ENCODE data around the gene HOPX. TPM values are rescaled to one million over a fixed set of nuclear protein-coding genes. Genes with fewer than 3 reads are reported as not detected.
"Not testable (repeated sequence)": the region's sequence is repeated elsewhere in the genome, so short reads cannot be mapped to it uniquely, and the experiment has no call there.

Gene HOPX
- polyA plus RNA-seq = 28.5 TPM
- long read RNA-seq, donor 1, partial matches to known transcripts = 0 of 6 reads
- long read RNA-seq, donor 1, other reads (novel, unspliced or antisense) = 0 of 6 reads
- long read RNA-seq, donor 2, transcript HOPX-201 (3 exons, 1,129 nt) = major isoform, 9 of 16 reads
- long read RNA-seq, donor 2, partial matches to known transcripts = 0 of 16 reads
- long read RNA-seq, donor 2, other reads (novel, unspliced or antisense) = 0 of 16 reads
- long read RNA-seq, donor 3, transcript HOPX-201 (3 exons, 1,129 nt) = major isoform, 8 of 23 reads
- long read RNA-seq, donor 3, transcript HOPX-202 (3 exons, 1,611 nt) = minor isoform, 5 of 23 reads
- long read RNA-seq, donor 3, partial matches to known transcripts = 0 of 23 reads
- long read RNA-seq, donor 3, other reads (novel, unspliced or antisense) = 0 of 23 reads
- long read RNA-seq, donor 4, partial matches to known transcripts = 0 of 3 reads
- long read RNA-seq, donor 4, other reads (novel, unspliced or antisense) = 0 of 3 reads
- long read RNA-seq, donor 5, partial matches to known transcripts = 0 of 2 reads
- long read RNA-seq, donor 5, other reads (novel, unspliced or antisense) = 0 of 2 reads
- long read RNA-seq, donor 6, transcript HOPX-207 (1 exons, 3,203 nt) = minor isoform, 5 of 22 reads
- long read RNA-seq, donor 6, transcript HOPX-202 (3 exons, 1,611 nt) = major isoform, 7 of 22 reads
- long read RNA-seq, donor 6, partial matches to known transcripts = 0 of 22 reads
- long read RNA-seq, donor 6, other reads (novel, unspliced or antisense) = 0 of 22 reads
- long read RNA-seq, donor 7, partial matches to known transcripts = 0 of 7 reads
- long read RNA-seq, donor 7, other reads (novel, unspliced or antisense) = 0 of 7 reads
- long read RNA-seq, donor 8, transcript HOPX-206 (2 exons, 1,248 nt) = major isoform, 7 of 23 reads
- long read RNA-seq, donor 8, transcript HOPX-202 (3 exons, 1,611 nt) = major isoform, 7 of 23 reads
- long read RNA-seq, donor 8, partial matches to known transcripts = 0 of 23 reads
- long read RNA-seq, donor 8, other reads (novel, unspliced or antisense) = 0 of 23 reads
- long read RNA-seq, donor 9, transcript HOPX-201 (3 exons, 1,129 nt) = minor isoform, 5 of 21 reads
- long read RNA-seq, donor 9, transcript HOPX-206 (2 exons, 1,248 nt) = major isoform, 6 of 21 reads
- long read RNA-seq, donor 9, partial matches to known transcripts = 0 of 21 reads
- long read RNA-seq, donor 9, other reads (novel, unspliced or antisense) = 0 of 21 reads
- long read RNA-seq, donor 10, transcript HOPX-201 (3 exons, 1,129 nt) = major isoform, 5 of 19 reads
- long read RNA-seq, donor 10, transcript HOPX-206 (2 exons, 1,248 nt) = major isoform, 5 of 19 reads
- long read RNA-seq, donor 10, partial matches to known transcripts = 0 of 19 reads
- long read RNA-seq, donor 10, other reads (novel, unspliced or antisense) = 0 of 19 reads
- long read RNA-seq, donor 11, transcript HOPX-201 (3 exons, 1,129 nt) = major isoform, 8 of 14 reads
- long read RNA-seq, donor 11, partial matches to known transcripts = 0 of 14 reads
- long read RNA-seq, donor 11, other reads (novel, unspliced or antisense) = 0 of 14 reads

GRCh38 chr4:56681158-56681852, at the start of gene HOPX:
Gene HOPX (minus strand): TSS chr4:56681296. CDS start chr4:56657816, 23,480 bp downstream.
- no peak within 1 kb of the TSS for H3K4me3 ChIP-seq (ENCODE audit: low read length)
- peaks cover 3% of the 10 kb centered on the region for H3K27me3 ChIP-seq (ENCODE audit: control insufficient read depth, insufficient read depth, low read length)
- H3K9me3 ChIP-seq (ENCODE audit: control insufficient read depth, low read depth, low read length) = no peaks in the 10 kb centered on the region
- H3K36me3 ChIP-seq (ENCODE audit: control insufficient read depth, insufficient read depth, low read length) = no peaks in the 10 kb centered on the region
- peak; percentile 35 to 69 for DNase-seq
- peaks cover 4% of the 10 kb centered on the region for H3K4me1 ChIP-seq (ENCODE audit: control insufficient read depth, insufficient read depth, low read length)
- no peak within 1 kb of the TSS for H3K27ac ChIP-seq (ENCODE audit: low read length)
- 40% methylated on average over 1 of the region's 18 CpGs for WGBS (ENCODE audit: insufficient coverage, low lambda C conversion rate)

GRCh38 chr4:56730097-56730496, 49.0 kb upstream of the HOPX start:
- WGBS (ENCODE audit: insufficient coverage, low lambda C conversion rate) = no CpG with 5 or more reads among the region's 5 CpGs
- Histone ChIP-seq H3K27me3 (ENCODE audit: control insufficient read depth, insufficient read depth, low read length) (no peaks in the 10 kb centered on the region), H3K36me3 (ENCODE audit: control insufficient read depth, insufficient read depth, low read length) (no peaks in the 10 kb centered on the region), H3K9me3 (ENCODE audit: control insufficient read depth, low read depth, low read length) (no peaks in the 10 kb centered on the region), H3K4me3 (ENCODE audit: low read length) (no peak overlapping the region), H3K4me1 (ENCODE audit: control insufficient read depth, insufficient read depth, low read length) (peaks cover 9% of the 10 kb centered on the region), H3K27ac (ENCODE audit: low read length) (no peak overlapping the region)
- DNase-seq = no peak

- Histone ChIP-seq H3K27me3 (ENCODE audit: control insufficient read depth, insufficient read depth, low read length) (no peaks in the 10 kb centered on the region), H3K4me1 (ENCODE audit: control insufficient read depth, insufficient read depth, low read length) (peaks cover 16% of the 10 kb centered on the region), H3K9me3 (ENCODE audit: control insufficient read depth, low read depth, low read length) (no peaks in the 10 kb centered on the region), H3K27ac (ENCODE audit: low read length) (no peak overlapping the region), H3K36me3 (ENCODE audit: control insufficient read depth, insufficient read depth, low read length) (no peaks in the 10 kb centered on the region), H3K4me3 (ENCODE audit: low read length) (no peak overlapping the region)
- WGBS (ENCODE audit: insufficient coverage, low lambda C conversion rate) = no CpG with 5 or more reads among the region's 4 CpGs
- DNase-seq = peak; percentile 83 to 92
Measured at GRCh38 chr4:56728512-56728911, 47.4 kb upstream of the HOPX start.

GRCh38 chr4:56727150-56727549, 46.1 kb upstream of the HOPX start:
- no peaks in the 10 kb centered on the region for H3K27me3 ChIP-seq (ENCODE audit: control insufficient read depth, insufficient read depth, low read length)
- H3K4me1 ChIP-seq (ENCODE audit: control insufficient read depth, insufficient read depth, low read length) = peaks cover 14% of the 10 kb centered on the region
- WGBS (ENCODE audit: insufficient coverage, low lambda C conversion rate) = 80% methylated on average over 1 of the region's 4 CpGs
- H3K9me3 ChIP-seq (ENCODE audit: control insufficient read depth, low read depth, low read length) = no peaks in the 10 kb centered on the region
- DNase-seq = no peak
- no peak overlapping the region for H3K27ac ChIP-seq (ENCODE audit: low read length)
- no peaks in the 10 kb centered on the region for H3K36me3 ChIP-seq (ENCODE audit: control insufficient read depth, insufficient read depth, low read length)
- no peak overlapping the region for H3K4me3 ChIP-seq (ENCODE audit: low read length)

GRCh38 chr4:56726593-56726992, 45.5 kb upstream of the HOPX start:
- not testable (repeated sequence) for H3K27me3 ChIP-seq (ENCODE audit: control insufficient read depth, insufficient read depth, low read length); H3K36me3 ChIP-seq (ENCODE audit: control insufficient read depth, insufficient read depth, low read length); DNase-seq; H3K4me1 ChIP-seq (ENCODE audit: control insufficient read depth, insufficient read depth, low read length); H3K9me3 ChIP-seq (ENCODE audit: control insufficient read depth, low read depth, low read length); H3K27ac ChIP-seq (ENCODE audit: low read length); H3K4me3 ChIP-seq (ENCODE audit: low read length)
- 83% methylated on average over 1 of the region's 1 CpG for WGBS (ENCODE audit: insufficient coverage, low lambda C conversion rate)

GRCh38 chr4:56723659-56724230, 42.6 kb upstream of the HOPX start:
- no peaks in the 10 kb centered on the region for H3K27me3 ChIP-seq (ENCODE audit: control insufficient read depth, insufficient read depth, low read length)
- no CpG with 5 or more reads among the region's 2 CpGs for WGBS (ENCODE audit: insufficient coverage, low lambda C conversion rate)
- no peaks in the 10 kb centered on the region for H3K36me3 ChIP-seq (ENCODE audit: control insufficient read depth, insufficient read depth, low read length)
- peaks cover 7% of the 10 kb centered on the region for H3K4me1 ChIP-seq (ENCODE audit: control insufficient read depth, insufficient read depth, low read length)
- peak overlapping the region; percentile 59 for H3K27ac ChIP-seq (ENCODE audit: low read length)
- DNase-seq = peak in 1 of 2 donors; percentile 22
- no peak overlapping the region for H3K4me3 ChIP-seq (ENCODE audit: low read length)
- H3K9me3 ChIP-seq (ENCODE audit: control insufficient read depth, low read depth, low read length) = no peaks in the 10 kb centered on the region

GRCh38 chr4:56723201-56723605, 42.1 kb upstream of the HOPX start:
- WGBS (ENCODE audit: insufficient coverage, low lambda C conversion rate) = no CpG with 5 or more reads among the region's 5 CpGs
- peaks cover 7% of the 10 kb centered on the region for H3K4me1 ChIP-seq (ENCODE audit: control insufficient read depth, insufficient read depth, low read length)
- H3K9me3 ChIP-seq (ENCODE audit: control insufficient read depth, low read depth, low read length) = no peaks in the 10 kb centered on the region
- no peak overlapping the region for H3K4me3 ChIP-seq (ENCODE audit: low read length)
- H3K36me3 ChIP-seq (ENCODE audit: control insufficient read depth, insufficient read depth, low read length) = no peaks in the 10 kb centered on the region
- no peaks in the 10 kb centered on the region for H3K27me3 ChIP-seq (ENCODE audit: control insufficient read depth, insufficient read depth, low read length)
- H3K27ac ChIP-seq (ENCODE audit: low read length) = peak overlapping the region; percentile 59
- DNase-seq = peak; percentile 54 to 79

GRCh38 chr4:56708146-56708545, 27.1 kb upstream of the HOPX start:
- DNase-seq = no peak
- Histone ChIP-seq H3K27me3 (ENCODE audit: control insufficient read depth, insufficient read depth, low read length) (no peaks in the 10 kb centered on the region), H3K9me3 (ENCODE audit: control insufficient read depth, low read depth, low read length) (peaks cover 15% of the 10 kb centered on the region), H3K4me1 (ENCODE audit: control insufficient read depth, insufficient read depth, low read length) (peaks cover 9% of the 10 kb centered on the region), H3K27ac (ENCODE audit: low read length) (no peak overlapping the region), H3K36me3 (ENCODE audit: control insufficient read depth, insufficient read depth, low read length) (no peaks in the 10 kb centered on the region), H3K4me3 (ENCODE audit: low read length) (no peak overlapping the region)
- WGBS (ENCODE audit: insufficient coverage, low lambda C conversion rate) = 100% methylated on average over 1 of the region's 1 CpG

GRCh38 chr4:56705966-56706365, 24.9 kb upstream of the HOPX start:
- H3K4me1 ChIP-seq (ENCODE audit: control insufficient read depth, insufficient read depth, low read length) = peaks cover 9% of the 10 kb centered on the region
- H3K4me3 ChIP-seq (ENCODE audit: low read length) = no peak overlapping the region
- DNase-seq = peak; percentile 70 to 85
- H3K9me3 ChIP-seq (ENCODE audit: control insufficient read depth, low read depth, low read length) = peaks cover 2% of the 10 kb centered on the region
- H3K27me3 ChIP-seq (ENCODE audit: control insufficient read depth, insufficient read depth, low read length) = no peaks in the 10 kb centered on the region
- no peaks in the 10 kb centered on the region for H3K36me3 ChIP-seq (ENCODE audit: control insufficient read depth, insufficient read depth, low read length)
- peak overlapping the region; percentile 40 for H3K27ac ChIP-seq (ENCODE audit: low read length)

Measured in large intestine (tissue), 12 donors.